Measurements from ENCODE around the gene SLC13A4.
"Not testable (repeated sequence)": the region's sequence is repeated elsewhere in the genome, so short reads cannot be mapped to it uniquely, and the experiment has no call there.

The SLC13A4 gene, protein sequence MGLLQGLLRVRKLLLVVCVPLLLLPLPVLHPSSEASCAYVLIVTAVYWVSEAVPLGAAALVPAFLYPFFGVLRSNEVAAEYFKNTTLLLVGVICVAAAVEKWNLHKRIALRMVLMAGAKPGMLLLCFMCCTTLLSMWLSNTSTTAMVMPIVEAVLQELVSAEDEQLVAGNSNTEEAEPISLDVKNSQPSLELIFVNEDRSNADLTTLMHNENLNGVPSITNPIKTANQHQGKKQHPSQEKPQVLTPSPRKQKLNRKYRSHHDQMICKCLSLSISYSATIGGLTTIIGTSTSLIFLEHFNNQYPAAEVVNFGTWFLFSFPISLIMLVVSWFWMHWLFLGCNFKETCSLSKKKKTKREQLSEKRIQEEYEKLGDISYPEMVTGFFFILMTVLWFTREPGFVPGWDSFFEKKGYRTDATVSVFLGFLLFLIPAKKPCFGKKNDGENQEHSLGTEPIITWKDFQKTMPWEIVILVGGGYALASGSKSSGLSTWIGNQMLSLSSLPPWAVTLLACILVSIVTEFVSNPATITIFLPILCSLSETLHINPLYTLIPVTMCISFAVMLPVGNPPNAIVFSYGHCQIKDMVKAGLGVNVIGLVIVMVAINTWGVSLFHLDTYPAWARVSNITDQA

DNA sequence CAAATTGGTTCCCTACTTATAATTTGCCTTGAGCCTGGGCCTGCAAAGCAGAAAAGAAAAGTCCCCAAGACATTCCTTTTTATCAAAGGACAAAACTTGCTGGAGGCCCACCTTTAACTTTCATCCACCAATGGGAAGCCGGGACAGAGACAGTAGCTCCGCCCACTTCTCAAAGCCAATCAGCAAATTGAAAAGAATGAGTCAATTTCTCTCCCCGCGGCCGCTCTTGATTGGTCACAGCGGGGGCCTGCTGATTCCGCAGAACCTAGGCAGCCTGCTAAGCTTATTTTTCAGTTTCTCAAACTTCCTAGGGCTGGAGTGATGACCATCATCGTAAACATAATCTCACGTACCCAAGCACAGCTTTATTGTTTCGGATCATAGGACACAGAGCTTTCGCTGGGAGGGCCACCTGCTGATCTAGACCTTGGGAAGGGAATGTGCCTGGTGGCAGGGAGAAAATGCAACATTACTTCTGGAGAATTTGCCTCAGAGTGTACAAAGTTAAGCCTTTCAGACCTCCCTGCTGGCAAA lies at the start of gene SLC13A4:
Gene SLC13A4, minus strand, starts transcription at position 51 of the 534 bp plus-strand sequence. CDS start 690 bp downstream, outside the sequence.
- no peak for DNase-seq

DNA sequence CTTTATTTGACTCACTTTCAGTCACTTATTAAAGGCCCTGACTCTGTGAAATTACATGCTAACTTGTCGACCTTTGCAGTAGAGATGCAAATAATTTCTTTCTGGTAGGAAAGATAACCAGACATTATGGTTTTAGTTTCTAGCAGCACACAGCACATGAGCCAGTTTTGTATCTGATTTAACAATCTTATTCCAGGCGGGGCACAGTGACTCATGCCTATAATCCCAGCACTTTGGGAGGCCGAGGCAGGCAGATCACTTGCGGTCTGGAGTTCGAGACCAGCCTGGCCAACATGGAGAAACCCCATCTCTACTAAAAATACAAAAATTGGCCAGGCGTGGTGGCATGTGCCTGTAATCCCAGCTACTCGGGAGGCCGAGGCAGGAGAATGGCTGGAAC lies 47.9 kb upstream of the SLC13A4 start:
- DNase-seq = not testable (repeated sequence)

DNA sequence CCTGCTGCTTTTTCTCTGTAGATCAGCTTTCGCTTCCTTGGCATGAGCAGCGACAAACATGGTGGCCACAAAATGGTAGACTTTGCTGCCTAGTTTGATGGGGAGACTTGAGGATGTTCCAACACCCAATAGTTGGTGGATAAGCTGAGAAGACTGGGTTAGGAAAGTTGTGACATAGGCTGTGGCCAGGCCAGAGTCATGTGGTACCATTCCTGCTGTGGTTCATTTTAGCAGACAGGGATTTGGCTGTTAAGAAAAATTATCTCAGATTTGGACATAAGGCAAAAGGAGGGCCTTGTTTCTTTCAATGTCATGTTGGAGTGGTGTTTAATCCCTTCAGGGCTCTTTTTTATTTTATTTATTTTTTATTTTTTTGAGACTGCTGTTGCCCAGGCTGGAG lies 47.2 kb upstream of the SLC13A4 start:
- DNase-seq = no peak

DNA sequence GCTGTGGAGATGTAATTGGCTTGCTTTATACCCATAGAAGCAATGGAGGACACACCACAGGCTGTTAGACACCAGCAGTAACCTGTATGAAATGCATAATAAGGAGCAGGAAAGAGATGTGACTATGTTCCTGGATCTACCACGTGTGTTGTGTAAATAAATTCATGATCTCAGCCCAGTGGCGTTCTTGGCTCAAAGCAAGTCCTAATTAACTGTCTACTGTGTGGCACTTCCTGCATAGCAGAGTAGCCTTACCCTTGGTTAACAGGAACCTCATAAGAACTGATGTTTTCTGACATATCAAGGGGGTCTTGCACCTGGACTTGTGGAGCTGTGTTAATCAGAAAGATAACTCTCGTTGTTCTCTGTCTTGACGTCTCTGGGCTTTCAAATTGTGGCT lies 46.3 kb upstream of the SLC13A4 start:
- peak; percentile 15 for DNase-seq

DNA sequence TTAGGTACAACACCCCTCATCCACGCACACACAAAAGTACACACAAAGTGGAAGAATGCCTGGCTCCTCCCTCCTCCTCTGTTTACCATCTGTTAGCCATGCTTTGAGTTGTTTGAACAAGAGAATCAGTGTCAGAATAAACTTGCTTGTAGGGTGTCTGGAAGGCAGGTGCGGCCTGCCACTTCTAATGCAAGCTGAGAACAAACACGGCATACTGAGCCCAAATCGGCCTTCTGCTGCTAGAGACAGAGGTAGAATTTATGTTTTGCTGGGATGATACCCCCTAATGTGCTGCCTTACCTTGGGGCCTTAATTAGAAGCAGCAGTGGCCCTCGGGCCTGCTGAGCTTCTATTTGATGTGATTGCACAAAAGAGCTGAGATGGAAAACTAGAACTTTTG lies 45.5 kb upstream of the SLC13A4 start:
- DNase-seq = no peak

DNA sequence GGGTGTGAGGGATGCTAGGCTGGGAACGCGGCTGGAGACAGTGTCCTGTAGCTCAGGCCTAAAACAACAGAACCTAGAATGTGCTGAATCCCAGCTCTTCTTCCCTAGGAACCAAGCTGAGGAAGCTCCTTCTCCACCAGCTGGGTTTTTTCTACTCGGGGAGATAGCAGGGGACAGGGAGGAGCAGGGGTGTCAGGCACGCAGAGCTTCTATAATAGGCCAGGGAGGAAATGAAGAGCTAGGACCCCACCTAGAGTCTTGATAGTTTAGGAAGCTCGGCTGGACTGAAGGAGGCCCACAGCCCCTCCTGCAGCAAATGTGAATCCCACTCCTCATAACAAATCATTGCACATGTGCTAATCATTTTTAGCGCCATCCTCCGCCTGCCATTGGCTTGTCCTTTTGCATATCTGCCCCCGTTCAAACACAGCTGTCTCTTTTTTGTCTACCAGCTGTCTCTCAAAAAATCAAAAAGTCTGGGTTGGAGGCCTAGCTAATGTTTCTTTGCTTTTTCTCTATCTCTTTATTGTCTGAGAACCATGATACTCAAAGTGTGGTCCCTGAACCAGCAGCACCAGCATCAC lies 44.7 kb upstream of the SLC13A4 start:
- no peak for DNase-seq

DNA sequence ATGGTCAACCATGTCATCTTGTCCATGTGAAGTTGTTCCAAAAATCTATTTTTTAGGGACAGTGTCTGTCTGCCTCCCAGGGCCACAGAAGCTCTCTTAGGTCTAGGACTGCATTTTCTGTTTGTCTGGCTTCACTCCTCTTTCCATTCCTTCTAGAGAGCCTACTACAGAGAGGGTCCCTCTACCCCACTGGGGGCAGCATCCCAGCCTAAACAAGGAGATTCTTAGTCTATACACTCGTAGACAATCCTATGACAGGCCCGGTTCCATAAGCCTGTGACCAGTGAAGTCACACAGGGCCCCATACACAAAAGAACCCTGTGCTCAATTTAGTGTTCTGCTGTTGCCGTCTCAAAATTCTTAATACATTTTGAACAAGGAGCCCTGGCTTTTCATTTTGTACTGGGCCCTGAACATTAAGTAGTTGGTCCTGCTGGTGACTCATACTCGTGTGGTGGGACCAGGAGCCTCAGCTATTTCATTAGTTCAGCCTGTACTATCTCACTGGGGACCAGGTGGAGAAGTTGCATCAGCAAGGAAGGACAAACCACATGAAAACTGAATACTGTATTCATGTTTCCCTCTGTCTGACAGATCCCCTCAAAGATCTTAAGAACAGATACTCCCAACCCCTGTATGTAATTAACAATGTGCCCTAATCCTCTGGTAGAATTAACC lies 44.1 kb upstream of the SLC13A4 start:
- DNase-seq = no peak

DNA sequence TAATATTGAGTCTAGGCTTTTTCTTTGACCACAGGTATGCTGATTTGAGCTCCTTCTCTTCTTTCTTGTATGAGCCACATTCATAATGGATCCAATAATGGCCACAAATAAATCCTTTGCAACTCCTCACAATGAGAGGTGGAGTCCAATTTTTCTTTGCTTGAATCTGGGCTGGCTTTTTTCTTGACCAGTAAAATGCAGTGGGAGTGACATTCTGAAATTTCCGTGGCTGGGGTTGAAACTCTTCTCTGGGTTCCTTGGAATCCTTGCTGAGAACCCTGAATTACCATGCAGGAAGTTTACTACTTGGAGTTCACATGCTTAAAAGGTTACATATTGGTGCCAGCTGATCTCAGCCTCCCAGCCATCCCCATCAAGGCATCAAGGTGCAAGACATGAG lies 43.1 kb upstream of the SLC13A4 start:
- no peak for DNase-seq

DNA sequence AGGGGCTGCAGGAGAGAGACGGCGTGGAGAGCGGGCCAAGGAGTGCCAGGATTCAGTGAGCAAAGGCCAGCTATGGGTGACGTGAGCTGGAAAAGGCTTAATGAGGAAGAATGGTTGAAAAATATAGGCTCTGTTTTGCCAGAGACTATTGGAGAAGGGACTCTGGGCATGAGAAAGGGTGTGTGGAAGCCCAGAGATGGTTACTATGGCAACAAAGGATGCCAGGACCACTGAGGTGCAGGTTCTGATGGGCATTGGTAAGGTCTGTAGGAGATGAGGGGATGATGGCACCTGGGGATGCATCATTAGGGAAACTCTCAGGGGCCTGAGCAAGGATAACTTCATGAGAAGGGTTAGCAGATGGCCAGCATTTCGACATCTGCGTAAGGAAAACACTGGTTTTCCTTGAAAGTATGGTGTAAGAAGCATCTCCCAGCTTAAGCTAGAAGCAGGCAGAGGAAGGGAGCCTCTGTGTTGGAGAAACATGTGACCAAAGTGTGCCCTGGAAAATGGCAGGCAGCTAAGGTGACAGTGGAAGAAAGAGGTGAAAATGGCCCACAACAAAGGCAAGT lies 42.2 kb upstream of the SLC13A4 start:
- no peak for DNase-seq

DNA sequence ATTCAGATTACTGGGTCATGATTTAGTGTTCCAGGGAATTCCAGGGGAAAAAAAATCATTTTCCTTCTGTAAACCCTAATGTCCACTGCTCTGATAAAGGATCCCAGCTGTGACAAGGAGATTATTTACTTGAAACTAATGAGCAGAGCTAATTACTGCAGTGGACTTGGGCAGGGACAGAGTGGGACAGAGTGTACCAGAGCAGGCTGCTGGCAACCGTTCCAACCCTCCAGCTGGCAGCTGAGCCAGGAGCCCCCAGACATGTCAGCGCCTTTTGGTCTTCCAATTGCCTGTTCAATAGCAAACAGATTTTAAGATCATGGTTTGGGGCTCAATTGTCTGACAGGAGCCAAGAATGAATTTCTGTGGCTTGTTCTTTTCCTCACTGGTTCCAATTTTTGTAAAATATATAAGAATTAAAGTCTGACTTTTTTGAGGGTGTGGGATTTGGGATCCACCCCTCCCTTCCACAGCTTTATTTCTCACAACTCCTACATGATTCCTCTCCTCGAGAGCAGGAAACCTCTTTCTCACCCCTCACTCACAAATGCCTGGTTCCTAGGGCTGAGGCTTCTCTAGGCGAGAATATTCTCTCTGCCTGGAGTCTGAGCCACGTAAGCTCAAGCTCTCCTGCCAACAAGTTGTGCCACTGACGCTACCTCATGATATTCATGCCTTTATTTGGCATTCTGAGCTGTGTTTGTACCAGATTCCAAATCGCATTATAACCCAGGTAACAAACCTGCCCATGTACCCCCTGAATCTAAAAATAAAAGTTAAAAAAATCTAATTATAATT lies 41.2 kb upstream of the SLC13A4 start:
- no peak for DNase-seq

DNA sequence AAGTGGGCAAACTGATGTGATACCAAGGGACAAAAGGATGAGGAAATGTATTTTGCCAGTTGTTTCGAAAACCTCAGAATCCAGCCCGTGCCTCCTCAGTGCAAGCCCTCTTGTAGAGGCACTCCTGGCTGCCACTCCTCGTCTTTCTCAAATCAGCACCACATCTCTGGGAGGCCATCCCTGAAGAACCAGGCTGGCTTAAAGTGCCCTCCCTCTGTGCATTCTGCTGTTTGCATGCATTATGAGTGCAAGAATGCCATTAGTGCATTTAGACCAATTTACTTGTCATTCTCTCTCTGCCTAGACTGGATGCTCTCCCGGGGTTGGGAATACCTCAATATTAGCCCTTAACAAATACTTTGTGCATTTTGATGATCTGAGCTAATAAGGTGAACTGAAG lies 40.5 kb upstream of the SLC13A4 start:
- DNase-seq = no peak

DNA sequence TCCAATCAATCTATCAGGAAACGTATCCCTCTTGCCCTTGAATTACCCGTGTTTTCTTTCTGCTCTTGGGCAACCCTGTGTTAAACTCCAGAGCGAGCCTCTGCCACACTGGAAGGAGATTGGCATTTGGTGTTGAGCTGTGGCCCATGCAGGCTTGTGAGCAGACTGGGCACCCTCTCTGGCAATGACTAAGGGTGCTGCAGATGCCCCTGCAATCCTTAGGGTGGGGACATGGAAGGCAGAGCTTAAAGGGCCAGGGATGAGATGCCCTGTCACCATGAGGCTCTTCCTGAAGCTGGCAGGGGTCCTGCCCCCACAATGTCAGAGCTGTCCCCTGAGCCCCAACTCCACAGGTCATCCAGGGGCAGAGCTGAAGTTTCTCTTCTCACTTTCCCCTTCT lies 40.1 kb upstream of the SLC13A4 start:
- no peak for DNase-seq

DNA sequence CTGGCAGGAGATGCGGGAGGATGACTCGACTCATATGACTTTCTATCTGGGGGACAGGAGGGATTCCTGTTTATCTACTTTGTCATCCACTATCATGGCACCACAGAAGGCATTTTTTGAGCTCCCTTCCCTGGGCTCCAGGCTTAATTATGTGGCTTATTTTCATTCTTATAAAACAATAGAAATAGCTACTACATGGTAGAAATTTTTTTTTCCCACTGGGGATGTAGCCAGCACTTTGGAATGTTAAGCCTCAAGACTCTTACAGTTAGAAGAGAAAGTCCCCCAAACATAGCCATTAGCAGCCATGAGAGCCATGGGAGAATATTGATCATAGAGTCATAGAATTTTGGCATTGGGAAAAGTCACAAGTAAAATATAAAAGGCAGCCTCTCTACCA lies 35.3 kb upstream of the SLC13A4 start:
- DNase-seq = no peak

DNA sequence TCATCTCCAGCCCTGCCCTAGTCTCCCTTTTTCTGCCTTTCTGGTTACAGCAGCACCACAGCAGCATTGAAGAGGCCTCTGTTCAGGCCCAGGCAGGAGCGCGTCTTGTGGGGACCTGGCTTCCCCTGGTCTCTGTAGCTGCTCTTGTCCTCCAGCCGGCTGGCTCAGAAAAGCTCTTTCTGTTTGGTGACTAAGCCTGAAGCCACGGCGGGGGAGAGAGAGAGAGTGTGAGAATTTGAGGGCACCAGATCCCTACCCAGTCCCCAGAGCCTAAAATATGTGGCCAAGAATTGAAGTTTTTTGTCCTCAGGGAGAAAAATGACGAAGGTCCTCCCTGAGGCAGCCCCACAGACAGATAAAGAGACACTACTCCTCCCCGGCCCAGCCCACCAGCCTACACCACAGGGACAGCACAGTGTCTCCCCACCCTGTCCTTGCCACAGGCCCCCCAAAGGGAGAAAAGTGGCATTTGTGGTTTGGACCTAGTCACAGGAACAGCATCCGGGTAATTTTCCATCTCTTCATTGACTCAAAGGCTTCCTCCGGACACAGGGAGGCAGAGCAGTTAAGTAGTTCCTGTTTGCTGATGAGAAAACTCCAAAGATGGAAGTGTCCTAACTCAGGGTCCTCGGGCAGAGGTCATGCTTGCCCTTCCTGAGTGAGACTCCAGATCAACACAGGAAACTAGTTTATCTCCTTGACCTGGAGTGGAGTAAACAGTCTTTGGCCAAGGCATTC lies 33.9 kb upstream of the SLC13A4 start:
- no peak for DNase-seq

DNA sequence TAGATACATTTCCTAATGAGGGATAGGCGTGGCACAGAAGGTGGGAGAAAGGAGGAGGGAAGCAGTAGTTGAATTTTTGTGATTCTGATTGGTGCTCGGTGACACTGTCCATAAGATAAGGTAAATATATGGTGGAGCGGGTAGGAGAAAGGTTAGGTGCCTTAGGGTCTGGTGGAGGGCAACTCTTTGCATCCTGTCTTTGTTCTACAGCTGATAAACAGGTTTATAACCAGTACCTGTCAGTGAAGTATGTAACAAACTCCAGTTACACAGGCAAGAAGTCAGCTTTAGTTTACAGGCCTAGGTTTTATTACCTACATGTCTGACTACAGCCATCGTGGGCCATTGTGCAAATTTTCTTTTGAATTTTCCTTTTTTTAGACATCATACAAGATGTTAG lies 31.5 kb upstream of the SLC13A4 start:
- no peak for DNase-seq

DNA sequence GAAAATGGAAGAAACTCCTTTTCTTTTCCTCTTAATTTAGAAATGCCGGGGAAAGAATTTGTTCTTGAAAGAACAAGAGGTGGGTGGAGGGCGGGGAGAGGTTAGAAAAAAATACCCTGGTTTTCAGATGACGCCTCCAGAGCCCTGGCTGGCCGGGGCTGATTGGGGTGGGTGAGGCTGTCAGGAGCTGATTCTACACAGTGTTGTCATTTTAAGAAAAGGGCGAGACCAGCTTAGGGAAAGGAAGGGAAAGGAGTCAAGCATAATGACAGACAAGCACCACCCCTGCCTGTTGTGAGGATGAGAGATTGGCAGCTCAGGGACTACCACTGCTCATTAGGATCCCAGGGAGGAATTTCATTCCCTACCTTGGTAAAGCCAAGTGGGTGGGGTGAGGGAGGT lies 30.5 kb upstream of the SLC13A4 start:
- DNase-seq = no peak

DNA sequence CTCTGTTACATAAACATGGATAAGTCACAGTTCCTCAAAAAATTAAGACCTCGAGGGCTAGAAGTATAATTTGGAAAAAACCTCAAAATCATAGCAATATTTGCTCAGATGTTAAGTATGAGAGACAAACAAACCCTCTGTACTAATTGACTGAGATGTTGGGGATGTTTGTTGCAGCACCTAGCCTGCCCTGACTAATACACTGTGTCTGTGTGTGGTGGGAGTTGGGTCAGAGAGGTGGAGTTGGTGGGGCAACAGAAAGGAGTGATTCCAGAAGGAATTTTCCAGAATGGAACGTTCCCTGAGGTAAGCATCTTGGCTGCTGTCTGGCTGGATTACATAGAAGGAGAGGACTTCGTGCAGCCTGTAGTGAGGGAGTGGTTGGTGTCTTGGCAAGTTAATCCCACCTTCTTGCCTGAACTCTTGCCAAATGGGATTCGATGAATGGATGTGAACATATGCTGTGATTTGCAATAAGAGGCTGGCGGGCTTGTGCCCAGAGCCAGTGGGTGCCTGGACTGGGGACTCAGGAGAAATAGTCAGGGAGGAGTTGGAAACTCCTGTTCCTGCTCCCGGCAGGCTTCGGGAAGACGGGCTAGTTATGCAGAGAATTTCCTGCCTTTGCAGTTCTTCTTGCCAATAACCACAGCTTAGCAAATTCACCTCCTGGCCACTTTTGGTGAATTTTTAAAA lies 29.9 kb upstream of the SLC13A4 start:
- DNase-seq = no peak

DNA sequence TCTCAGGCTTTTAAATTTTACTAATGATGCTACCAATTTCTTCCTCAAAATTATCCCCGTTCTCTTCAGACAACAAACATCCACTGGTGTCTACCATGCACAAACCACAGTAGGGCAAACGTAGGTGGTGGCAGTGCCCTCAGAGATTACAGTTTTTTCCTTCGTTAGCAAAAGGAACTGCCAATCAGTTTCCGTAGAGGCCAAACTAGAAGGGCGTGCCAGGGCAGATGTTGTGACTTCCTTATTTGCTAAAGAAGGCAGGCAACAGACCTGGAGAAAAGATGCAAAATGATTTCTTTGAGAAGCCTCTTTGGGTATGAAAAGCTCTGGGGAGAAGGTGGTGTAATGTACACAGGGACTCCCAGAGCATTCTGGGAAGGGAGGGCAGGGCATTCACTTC lies 28.2 kb upstream of the SLC13A4 start:
- DNase-seq = no peak

DNA sequence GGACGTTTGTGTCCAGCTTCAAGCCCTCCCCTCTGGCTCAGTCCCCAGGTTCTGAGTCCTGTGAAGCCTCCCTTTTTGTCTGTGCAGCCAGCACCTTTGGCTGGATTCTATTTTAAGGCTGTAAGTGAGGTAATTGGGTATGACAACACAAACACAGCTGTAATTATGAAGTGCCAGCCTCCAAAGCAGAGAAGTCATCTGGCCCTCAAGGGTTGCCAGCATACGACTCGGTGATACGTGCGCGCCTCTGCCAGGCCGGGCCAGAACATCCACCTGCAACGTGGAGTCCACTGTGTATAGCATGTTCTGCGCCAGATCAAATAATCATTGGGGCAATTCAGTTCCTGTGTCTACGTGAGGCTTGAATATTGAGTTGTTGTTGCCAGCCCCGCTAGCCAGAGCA lies 27.4 kb upstream of the SLC13A4 start:
- no peak for DNase-seq

DNA sequence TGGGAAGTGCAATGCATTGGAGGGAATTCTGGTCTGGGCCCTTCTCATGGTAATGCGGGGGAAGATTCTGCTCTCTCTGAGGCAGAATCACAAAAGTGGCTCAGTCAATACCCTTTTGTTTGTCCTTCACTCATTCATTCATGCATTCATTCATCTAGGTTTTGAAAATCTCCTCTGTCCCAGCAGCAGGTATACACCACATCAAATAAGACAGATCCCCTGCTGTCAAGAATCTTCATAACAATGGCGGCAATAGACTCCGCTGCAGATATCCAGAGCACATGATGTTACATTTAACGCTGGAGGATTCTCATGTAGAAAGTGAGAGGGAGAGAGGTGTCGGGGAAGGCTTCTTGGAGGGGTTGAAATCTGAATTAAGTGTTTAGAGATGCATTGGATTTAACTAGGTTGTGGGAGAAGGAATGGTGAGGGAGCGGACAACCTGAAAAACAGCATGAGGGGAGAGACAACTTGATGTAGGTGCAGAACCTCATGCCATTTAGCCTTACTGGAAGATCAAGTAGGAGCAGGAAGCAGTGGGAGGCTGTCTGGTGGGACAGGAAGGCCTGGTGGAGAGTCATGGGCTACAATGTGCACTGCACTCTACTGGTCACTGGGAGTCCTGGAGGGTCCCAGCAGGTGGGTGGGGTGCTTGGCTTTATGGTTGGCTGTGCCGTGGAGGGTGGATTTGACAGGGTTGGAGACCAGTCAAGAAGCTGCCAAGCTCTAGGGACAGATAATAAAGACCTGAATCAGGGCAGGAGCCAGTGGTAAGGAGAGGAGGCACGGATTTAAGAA lies 25.8 kb upstream of the SLC13A4 start:
- no peak for DNase-seq

All from NCI-H526 treated with DMSO at 0.1 percent for 48 hours (cell line).